HUES6 (cell line): ENCODE data around the gene GUF1.

Experiments used
- H3K27ac ChIP-seq: 2 replicates; pipeline ENCODE4 v1.7.0; 2013; ENCODE audit warnings: low read depth, mild to moderate bottlenecking, low read length, inconsistent platforms
- H3K27me3 ChIP-seq: 2 replicates; pipeline ENCODE4 v1.6.1; 2013; ENCODE audit warnings: low read length; ENCODE audit not compliant: control insufficient read depth, insufficient read depth
- H3K36me3 ChIP-seq: 2 replicates; pipeline ENCODE4 v1.6.1; 2013; ENCODE audit warnings: low read length; ENCODE audit not compliant: control insufficient read depth, insufficient read depth
- H3K4me1 ChIP-seq: 2 replicates; pipeline ENCODE4 v1.6.1; 2013; ENCODE audit warnings: low read length; ENCODE audit not compliant: control insufficient read depth, insufficient read depth
- H3K4me3 ChIP-seq: 2 replicates; pipeline ENCODE4 v1.5.1; 2013; ENCODE audit warnings: low read depth, low read length
- H3K9ac ChIP-seq: one replicate; pipeline ENCODE4 v1.6.1; 2013; ENCODE audit warnings: mild to moderate bottlenecking, low read length
- H3K9me3 ChIP-seq: 2 replicates; pipeline ENCODE4 v1.6.1; 2013; ENCODE audit warnings: low read depth, low read length; ENCODE audit not compliant: control insufficient read depth, insufficient read depth

GUF1 gene

GRCh38 chr4:44662623-44663005, 15.6 kb upstream of the GUF1 start:
- H3K27ac ChIP-seq: no peak overlapping the region
- H3K4me1 ChIP-seq: peaks cover 4% of the 10 kb centered on the region; the same call in 1 of the 2 replicates
- H3K9ac ChIP-seq: no peak overlapping the region
- H3K27me3 ChIP-seq: no peaks in the 10 kb centered on the region
- H3K4me3 ChIP-seq: no peak overlapping the region
- H3K9me3 ChIP-seq: no peaks in the 10 kb centered on the region
- no peaks in the 10 kb centered on the region for H3K36me3 ChIP-seq

- Histone ChIP-seq H3K9me3 (no peaks in the 10 kb centered on the region), H3K4me3 (no peak overlapping the region), H3K27me3 (no peaks in the 10 kb centered on the region), H3K4me1 (peaks cover 4% of the 10 kb centered on the region; the same call in 1 of the 2 replicates), H3K36me3 (no peaks in the 10 kb centered on the region), H3K9ac (no peak overlapping the region), H3K27ac (no peak overlapping the region)
Observed at GRCh38 chr4:44663539-44664263, 14.5 kb upstream of the GUF1 start.

- H3K27me3 ChIP-seq: peaks cover 4% of the 10 kb centered on the region; the same call in 1 of the 2 replicates
- no peak overlapping the region for H3K4me3 ChIP-seq
- H3K4me1 ChIP-seq: peaks cover 4% of the 10 kb centered on the region; the same call in 1 of the 2 replicates
- no peaks in the 10 kb centered on the region for H3K36me3 ChIP-seq
- H3K9me3 ChIP-seq: no peaks in the 10 kb centered on the region
- H3K9ac ChIP-seq: no peak overlapping the region
- H3K27ac ChIP-seq: no peak overlapping the region
Observed at GRCh38 chr4:44668526-44668925, 9.7 kb upstream of the GUF1 start.

DNA sequence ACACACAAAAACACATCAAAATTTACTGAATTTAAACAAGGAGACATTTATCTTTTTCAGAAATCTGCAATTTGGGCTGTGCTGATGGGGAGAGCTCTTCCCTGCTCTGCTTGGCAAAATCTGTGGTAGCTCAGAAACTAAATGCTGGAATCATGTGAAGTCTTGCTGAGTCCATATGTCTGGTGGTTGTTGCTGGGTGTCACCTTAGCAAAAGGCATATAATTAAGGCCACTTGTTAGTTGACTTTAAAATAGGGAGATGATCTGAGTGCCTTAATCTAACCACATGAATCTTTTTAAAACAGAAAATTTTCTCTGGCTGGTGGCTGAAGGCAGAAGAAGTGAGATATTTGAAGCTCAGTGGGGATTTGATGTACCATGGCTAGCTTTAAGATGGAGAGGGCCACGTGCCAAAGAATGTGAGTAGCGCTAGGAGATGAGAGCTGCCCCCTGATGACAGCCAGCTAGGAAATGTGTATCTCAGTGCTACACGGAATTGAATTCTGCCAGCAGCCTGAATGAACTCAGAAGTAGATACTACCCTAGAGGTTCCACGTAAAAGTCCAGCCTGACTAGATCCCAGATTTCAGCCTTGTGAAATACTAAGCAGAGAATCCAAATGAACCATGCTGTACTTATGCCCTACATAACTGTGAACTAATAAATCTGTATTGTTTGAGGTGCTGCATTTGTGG, 7.6 kb upstream of the GUF1 start:
- no peaks in the 10 kb centered on the region for H3K36me3 ChIP-seq
- H3K27me3 ChIP-seq: peaks cover 4% of the 10 kb centered on the region; the same call in 1 of the 2 replicates
- H3K4me3 ChIP-seq: no peak overlapping the region
- H3K9ac ChIP-seq: no peak overlapping the region
- H3K4me1 ChIP-seq: no peaks in the 10 kb centered on the region
- no peak overlapping the region for H3K27ac ChIP-seq
- H3K9me3 ChIP-seq: no peaks in the 10 kb centered on the region

DNA sequence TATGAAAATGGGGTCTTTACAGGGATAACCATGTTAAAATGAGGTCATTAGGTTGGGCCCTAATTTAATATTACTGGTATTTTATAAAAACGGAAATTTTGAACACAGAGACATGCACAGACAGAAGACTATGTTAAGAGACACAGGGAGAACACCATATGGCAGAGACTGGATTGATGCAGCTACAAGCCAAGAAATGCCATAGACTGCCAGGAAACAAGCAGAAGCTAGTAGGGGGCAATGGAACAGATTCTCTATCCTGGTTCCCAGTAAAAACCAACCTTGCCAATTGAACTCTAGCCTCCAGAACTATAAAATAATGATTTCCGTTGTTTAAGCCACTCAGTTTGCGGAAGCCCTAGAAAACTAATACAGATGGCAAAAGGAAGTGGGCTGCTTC, 6.6 kb upstream of the GUF1 start:
- Histone ChIP-seq H3K36me3 (no peaks in the 10 kb centered on the region), H3K9me3 (no peaks in the 10 kb centered on the region), H3K27me3 (peaks cover 4% of the 10 kb centered on the region; the same call in 1 of the 2 replicates), H3K4me3 (no peak overlapping the region), H3K9ac (no peak overlapping the region), H3K27ac (no peak overlapping the region), H3K4me1 (no peaks in the 10 kb centered on the region)

DNA sequence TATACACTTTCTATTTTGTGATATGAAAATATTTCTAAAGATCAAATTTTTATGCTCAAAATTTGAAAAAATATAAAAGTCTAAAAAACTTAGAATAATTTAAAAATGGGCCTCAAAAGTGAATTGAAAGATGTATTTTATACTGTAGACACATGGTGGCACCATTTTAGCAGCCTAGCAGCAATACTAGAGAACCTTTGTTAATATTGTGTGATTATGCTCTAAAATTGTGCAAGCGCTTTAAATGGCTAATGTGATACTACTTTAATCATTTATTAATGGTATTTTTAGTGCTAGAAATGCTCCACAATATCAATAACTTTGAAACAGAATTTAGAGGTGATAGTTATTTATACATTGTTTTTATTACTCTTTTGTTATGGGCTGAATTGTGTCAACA, 3.7 kb upstream of the GUF1 start:
- no peak overlapping the region for H3K9ac ChIP-seq
- H3K27ac ChIP-seq: no peak overlapping the region
- H3K4me3 ChIP-seq: no peak overlapping the region
- no peaks in the 10 kb centered on the region for H3K9me3 ChIP-seq
- H3K36me3 ChIP-seq: no peaks in the 10 kb centered on the region
- peaks cover 4% of the 10 kb centered on the region; the same call in 1 of the 2 replicates for H3K4me1 ChIP-seq
- no peaks in the 10 kb centered on the region for H3K27me3 ChIP-seq

DNA sequence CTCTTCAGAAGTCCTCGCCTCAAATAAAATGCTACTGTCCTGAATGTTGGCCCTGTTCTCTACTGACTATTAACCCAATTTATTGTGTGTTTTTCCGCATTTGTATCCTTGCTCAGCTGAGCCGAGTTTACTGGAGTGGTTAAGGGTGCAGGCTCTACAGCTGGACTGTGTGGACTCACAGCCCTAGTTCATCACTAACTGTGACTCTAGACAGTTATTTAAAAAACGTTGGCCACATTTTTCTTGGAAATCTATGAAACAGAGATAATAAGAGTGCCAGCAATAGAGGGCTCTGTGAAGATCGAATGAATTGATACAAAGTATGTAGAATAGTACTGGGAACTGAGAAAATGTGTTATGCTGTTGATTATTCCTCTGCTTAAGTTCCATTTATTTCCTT, 2.9 kb upstream of the GUF1 start:
- Histone ChIP-seq H3K4me1 (peaks cover 4% of the 10 kb centered on the region; the same call in 1 of the 2 replicates), H3K4me3 (no peak overlapping the region), H3K9ac (no peak overlapping the region), H3K27ac (no peak overlapping the region), H3K9me3 (no peaks in the 10 kb centered on the region), H3K27me3 (no peaks in the 10 kb centered on the region), H3K36me3 (no peaks in the 10 kb centered on the region)

DNA sequence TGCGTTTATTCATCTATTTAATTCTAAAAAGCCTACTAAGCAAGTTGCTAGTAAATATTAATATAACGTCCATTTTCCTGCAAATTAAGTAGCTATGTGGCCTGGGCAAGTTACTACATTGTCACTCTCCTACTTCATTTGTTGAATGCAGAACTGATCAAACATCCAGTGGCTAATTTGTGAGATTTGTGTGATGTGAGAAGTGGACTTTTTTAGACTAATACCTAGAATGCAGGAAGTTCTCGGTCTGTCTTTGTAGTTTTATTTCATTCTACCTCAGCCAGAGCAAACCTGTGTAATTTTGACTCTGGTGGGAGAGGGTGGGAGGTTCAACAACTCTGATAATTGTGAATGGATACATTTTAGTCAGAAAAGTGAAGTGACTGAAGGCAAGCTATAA, 840 bp downstream of the GUF1 start:
- Histone ChIP-seq H3K27me3 (no peaks in the 10 kb centered on the region), H3K9ac (peak overlapping the region; percentile 96), H3K4me3 (peak overlapping the region; percentile 91), H3K9me3 (no peaks in the 10 kb centered on the region), H3K27ac (peak overlapping the region; percentile 94; the same call in 1 of the 2 replicates), H3K4me1 (peaks cover 4% of the 10 kb centered on the region; the same call in 1 of the 2 replicates), H3K36me3 (peaks cover 27% of the 10 kb centered on the region)

DNA sequence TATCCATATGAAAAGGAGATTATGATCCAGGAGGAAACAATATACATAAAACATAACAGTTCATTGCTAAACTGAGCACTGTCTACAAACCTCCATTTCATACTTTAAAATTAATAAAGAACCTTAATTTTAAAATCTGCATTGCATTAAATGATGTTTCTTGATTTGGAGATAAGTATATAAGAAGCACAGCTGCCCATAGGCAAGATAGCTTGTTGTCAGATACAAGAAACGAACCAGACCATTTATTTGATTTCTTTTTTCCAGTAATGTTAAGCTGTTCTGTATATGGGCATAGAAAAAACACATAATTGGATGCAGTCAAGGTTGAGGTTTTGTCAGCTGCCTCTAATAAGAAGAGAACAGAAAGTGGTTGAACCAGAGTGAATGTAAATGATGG, 6.4 kb downstream of the GUF1 start:
- no peaks in the 10 kb centered on the region for H3K27me3 ChIP-seq
- peaks cover 80% of the 10 kb centered on the region for H3K36me3 ChIP-seq
- H3K4me1 ChIP-seq: no peaks in the 10 kb centered on the region
- H3K4me3 ChIP-seq: no peak overlapping the region
- no peaks in the 10 kb centered on the region for H3K9me3 ChIP-seq
- H3K9ac ChIP-seq: no peak overlapping the region
- H3K27ac ChIP-seq: no peak overlapping the region

- H3K4me1 ChIP-seq: no peaks in the 10 kb centered on the region
- H3K27me3 ChIP-seq: no peaks in the 10 kb centered on the region
- no peak overlapping the region for H3K4me3 ChIP-seq
- no peak overlapping the region for H3K9ac ChIP-seq
- no peaks in the 10 kb centered on the region for H3K9me3 ChIP-seq
- peaks cover 66% of the 10 kb centered on the region for H3K36me3 ChIP-seq
- H3K27ac ChIP-seq: no peak overlapping the region
Observed at GRCh38 chr4:44700427-44700826, 22.2 kb downstream of the GUF1 start.

GRCh38 chr4:44701037-44701436, 22.8 kb downstream of the GUF1 start:
- Histone ChIP-seq H3K4me1 (no peaks in the 10 kb centered on the region), H3K27me3 (no peaks in the 10 kb centered on the region), H3K36me3 (peaks cover 60% of the 10 kb centered on the region), H3K9ac (no peak overlapping the region), H3K9me3 (no peaks in the 10 kb centered on the region), H3K4me3 (no peak overlapping the region), H3K27ac (no peak overlapping the region)
